Central memory CD8-positive, alpha-beta T cell (primary cell): ENCODE measurements around the gene RGPD8.
A peak's percentile ranks its signal among the peaks of the same experiment; 100 is the strongest.
"Not testable (repeated sequence)": the region's sequence is repeated elsewhere in the genome, so short reads cannot be mapped to it uniquely, and the experiment has no call there.

Source experiments
- ATAC-seq: fragments of 150-1000 bp; cut with Tn5 transposase; replicated peaks from 2 replicates; pipeline ENCODE4 v1.10.0; 2022; ENCODE audit warnings: mild to moderate bottlenecking, moderate FRiP score, moderate number of reproducible peaks; ENCODE audit not compliant: poor library complexity, severe bottlenecking; ENCODE audit errors: extremely low read depth
- DNase-seq, 2 donors: peaks; one replicate each; pipeline ENCODE4 v3.0.0; 2021; ENCODE audit warnings: low spot score in 2 of 2
- H3K27ac Mint-ChIP-seq: one replicate; pipeline ENCODE4 v1.8.0; 2022; ENCODE audit warnings: low read depth, mild to moderate bottlenecking, moderate library complexity, mixed read lengths
- H3K27me3 Mint-ChIP-seq: one replicate; pipeline ENCODE4 v1.8.0; 2022; ENCODE audit warnings: mixed read lengths
- H3K36me3 Mint-ChIP-seq: one replicate; pipeline ENCODE4 v1.8.0; 2022; ENCODE audit warnings: mild to moderate bottlenecking, moderate library complexity, mixed read lengths; ENCODE audit not compliant: insufficient read depth
- H3K4me1 Mint-ChIP-seq: one replicate; pipeline ENCODE4 v1.8.0; 2022; ENCODE audit warnings: mixed read lengths
- H3K4me3 Mint-ChIP-seq: one replicate; pipeline ENCODE4 v1.8.0; 2022; ENCODE audit warnings: mild to moderate bottlenecking, moderate library complexity, mixed read lengths
- H3K9me3 Mint-ChIP-seq: one replicate; pipeline ENCODE4 v1.8.0; 2022; ENCODE audit warnings: mixed read lengths

Gene RGPD8

GRCh38 chr2:112433480-112433879 is at the start of gene RGPD8:
Gene RGPD8, minus strand, starts transcription at chr2:112433645. Its CDS starts 192 bp downstream, at chr2:112433453.
- not testable (repeated sequence) for H3K36me3 Mint-ChIP-seq, H3K27me3 Mint-ChIP-seq, H3K9me3 Mint-ChIP-seq
- DNase-seq (peak; percentile 84 to 90), ATAC-seq (peak; percentile 100)
- Mint-ChIP-seq H3K4me1 (peaks cover 15% of the 10 kb centered on the region), H3K27ac (peak within 1 kb of the TSS; percentile 80), H3K4me3 (peak within 1 kb of the TSS; percentile 75)

GRCh38 chr2:112483042-112483473 is 49.6 kb upstream of the RGPD8 start:
- DNase-seq (no peak), ATAC-seq (no peak)
- Mint-ChIP-seq H3K27me3 (no peaks in the 10 kb centered on the region), H3K36me3 (peaks cover 12% of the 10 kb centered on the region), H3K9me3 (no peaks in the 10 kb centered on the region), H3K4me1 (peaks cover 39% of the 10 kb centered on the region), H3K27ac (peak overlapping the region; percentile 84), H3K4me3 (peak overlapping the region; percentile 94)

GRCh38 chr2:112482309-112483041 is 49.0 kb upstream of the RGPD8 start:
- Mint-ChIP-seq H3K27me3 (no peaks in the 10 kb centered on the region), H3K9me3 (no peaks in the 10 kb centered on the region), H3K4me1 (peaks cover 39% of the 10 kb centered on the region), H3K4me3 (peak overlapping the region; percentile 94), H3K27ac (peak overlapping the region; percentile 84), H3K36me3 (peaks cover 12% of the 10 kb centered on the region)
- DNase-seq = peak in 1 of 2 donors; percentile 22
- no peak for ATAC-seq

- H3K4me1 Mint-ChIP-seq = peaks cover 35% of the 10 kb centered on the region
- H3K36me3 Mint-ChIP-seq = peaks cover 12% of the 10 kb centered on the region
- H3K4me3 Mint-ChIP-seq = peak within 1 kb of the TSS; percentile 94
- H3K9me3 Mint-ChIP-seq = no peaks in the 10 kb centered on the region
- H3K27ac Mint-ChIP-seq = peak within 1 kb of the TSS; percentile 91
- H3K27me3 Mint-ChIP-seq = no peaks in the 10 kb centered on the region
- DNase-seq (peak; percentile 39 to 45), ATAC-seq (peak; percentile 72)
Measured at GRCh38 chr2:112481528-112482233, 48.2 kb upstream of the RGPD8 start, which contains the start of gene TTL. Gene TTL, plus strand, starts transcription at chr2:112482156. Its CDS starts 189 bp downstream, at chr2:112482345.

GRCh38 chr2:112481050-112481527 is 47.6 kb upstream of the RGPD8 start:
- peak overlapping the region; percentile 91 for H3K27ac Mint-ChIP-seq
- H3K4me3 Mint-ChIP-seq = peak overlapping the region; percentile 94
- H3K27me3 Mint-ChIP-seq = no peaks in the 10 kb centered on the region
- H3K4me1 Mint-ChIP-seq = peaks cover 33% of the 10 kb centered on the region
- peaks cover 12% of the 10 kb centered on the region for H3K36me3 Mint-ChIP-seq
- peak; percentile 86 for ATAC-seq
- peak; percentile 66 to 74 for DNase-seq
- no peaks in the 10 kb centered on the region for H3K9me3 Mint-ChIP-seq

GRCh38 chr2:112480530-112481049 is 47.1 kb upstream of the RGPD8 start:
- DNase-seq (no peak), ATAC-seq (no peak)
- Mint-ChIP-seq H3K27ac (peak overlapping the region; percentile 91), H3K4me3 (peak overlapping the region; percentile 94), H3K4me1 (peaks cover 32% of the 10 kb centered on the region), H3K36me3 (peaks cover 12% of the 10 kb centered on the region), H3K9me3 (no peaks in the 10 kb centered on the region), H3K27me3 (no peaks in the 10 kb centered on the region)

- no peak for DNase-seq
- Mint-ChIP-seq H3K27ac (no peak overlapping the region), H3K9me3 (no peaks in the 10 kb centered on the region), H3K36me3 (peaks cover 4% of the 10 kb centered on the region), H3K4me1 (peaks cover 12% of the 10 kb centered on the region), H3K27me3 (no peaks in the 10 kb centered on the region), H3K4me3 (no peak overlapping the region)
- no peak for ATAC-seq
Measured at GRCh38 chr2:112476434-112476833, 43.0 kb upstream of the RGPD8 start.

- H3K4me3 Mint-ChIP-seq = no peak overlapping the region
- DNase-seq (no peak), ATAC-seq (no peak)
- H3K9me3 Mint-ChIP-seq = no peaks in the 10 kb centered on the region
- H3K36me3 Mint-ChIP-seq = no peaks in the 10 kb centered on the region
- no peaks in the 10 kb centered on the region for H3K27me3 Mint-ChIP-seq
- H3K27ac Mint-ChIP-seq = no peak overlapping the region
- H3K4me1 Mint-ChIP-seq = no peaks in the 10 kb centered on the region
Measured at GRCh38 chr2:112474844-112475486, 41.5 kb upstream of the RGPD8 start.

- DNase-seq (no peak), ATAC-seq (no peak)
- no peaks in the 10 kb centered on the region for H3K9me3 Mint-ChIP-seq
- H3K4me1 Mint-ChIP-seq = no peaks in the 10 kb centered on the region
- H3K27me3 Mint-ChIP-seq = no peaks in the 10 kb centered on the region
- no peaks in the 10 kb centered on the region for H3K36me3 Mint-ChIP-seq
- H3K27ac Mint-ChIP-seq = no peak overlapping the region
- H3K4me3 Mint-ChIP-seq = no peak overlapping the region
Measured at GRCh38 chr2:112472547-112473263, 39.3 kb upstream of the RGPD8 start.

GRCh38 chr2:112465382-112465781 is 31.9 kb upstream of the RGPD8 start:
- ATAC-seq (no peak), DNase-seq (no peak)
- H3K9me3 Mint-ChIP-seq = no peaks in the 10 kb centered on the region
- peaks cover 30% of the 10 kb centered on the region for H3K27me3 Mint-ChIP-seq
- H3K36me3 Mint-ChIP-seq = peaks cover 2% of the 10 kb centered on the region
- H3K4me3 Mint-ChIP-seq = no peak overlapping the region
- no peaks in the 10 kb centered on the region for H3K4me1 Mint-ChIP-seq
- H3K27ac Mint-ChIP-seq = no peak overlapping the region

GRCh38 chr2:112463256-112463655 is 29.8 kb upstream of the RGPD8 start:
- DNase-seq (no peak), ATAC-seq (no peak)
- H3K4me3 Mint-ChIP-seq = no peak overlapping the region
- H3K27ac Mint-ChIP-seq = no peak overlapping the region
- H3K36me3 Mint-ChIP-seq = peaks cover 2% of the 10 kb centered on the region
- no peaks in the 10 kb centered on the region for H3K9me3 Mint-ChIP-seq
- H3K4me1 Mint-ChIP-seq = no peaks in the 10 kb centered on the region
- peaks cover 30% of the 10 kb centered on the region for H3K27me3 Mint-ChIP-seq

GRCh38 chr2:112462178-112462577 is 28.7 kb upstream of the RGPD8 start:
- no peaks in the 10 kb centered on the region for H3K4me1 Mint-ChIP-seq
- no peaks in the 10 kb centered on the region for H3K9me3 Mint-ChIP-seq
- H3K4me3 Mint-ChIP-seq = no peak overlapping the region
- no peak overlapping the region for H3K27ac Mint-ChIP-seq
- DNase-seq (no peak), ATAC-seq (no peak)
- H3K27me3 Mint-ChIP-seq = peaks cover 30% of the 10 kb centered on the region
- peaks cover 2% of the 10 kb centered on the region for H3K36me3 Mint-ChIP-seq
